GM10266 (cell line): ENCODE measurements around the gene INSRR.

Experiments
- DNase-seq: peaks from one replicate; pipeline ENCODE4 v3.0.0; 2012; ENCODE audit errors: extremely low spot score
- TF ChIP-seq, protein P1 (sequence below): IDR thresholded peaks from 2 replicates; pipeline ENCODE4 v1.5.1; 2012; ENCODE audit warnings: mild to moderate bottlenecking, low read depth; ENCODE audit not compliant: control insufficient read depth, insufficient read depth; ENCODE audit errors: missing control alignments

INSRR gene

DNA sequence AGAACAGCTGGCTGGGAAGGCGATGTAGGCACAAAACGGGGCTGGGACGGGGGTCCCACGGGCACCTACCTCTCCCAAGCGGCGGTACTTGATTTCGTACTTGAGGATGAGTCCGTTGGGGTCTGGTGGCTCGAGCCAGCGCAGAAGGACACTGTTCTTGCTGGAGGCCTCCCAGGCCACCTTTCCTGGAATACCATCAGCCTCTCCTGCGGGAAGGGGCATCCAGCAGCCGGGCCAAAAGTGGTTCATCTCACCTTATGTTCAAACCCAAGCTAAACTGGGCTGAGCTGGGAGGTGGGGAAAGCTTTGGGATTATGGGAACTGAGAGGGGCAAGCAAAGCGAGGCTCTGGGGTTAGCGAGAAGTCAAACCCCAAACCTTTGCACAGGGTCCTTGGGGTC is 14.3 kb downstream of the INSRR start:
- TF ChIP-seq, protein P1, sequence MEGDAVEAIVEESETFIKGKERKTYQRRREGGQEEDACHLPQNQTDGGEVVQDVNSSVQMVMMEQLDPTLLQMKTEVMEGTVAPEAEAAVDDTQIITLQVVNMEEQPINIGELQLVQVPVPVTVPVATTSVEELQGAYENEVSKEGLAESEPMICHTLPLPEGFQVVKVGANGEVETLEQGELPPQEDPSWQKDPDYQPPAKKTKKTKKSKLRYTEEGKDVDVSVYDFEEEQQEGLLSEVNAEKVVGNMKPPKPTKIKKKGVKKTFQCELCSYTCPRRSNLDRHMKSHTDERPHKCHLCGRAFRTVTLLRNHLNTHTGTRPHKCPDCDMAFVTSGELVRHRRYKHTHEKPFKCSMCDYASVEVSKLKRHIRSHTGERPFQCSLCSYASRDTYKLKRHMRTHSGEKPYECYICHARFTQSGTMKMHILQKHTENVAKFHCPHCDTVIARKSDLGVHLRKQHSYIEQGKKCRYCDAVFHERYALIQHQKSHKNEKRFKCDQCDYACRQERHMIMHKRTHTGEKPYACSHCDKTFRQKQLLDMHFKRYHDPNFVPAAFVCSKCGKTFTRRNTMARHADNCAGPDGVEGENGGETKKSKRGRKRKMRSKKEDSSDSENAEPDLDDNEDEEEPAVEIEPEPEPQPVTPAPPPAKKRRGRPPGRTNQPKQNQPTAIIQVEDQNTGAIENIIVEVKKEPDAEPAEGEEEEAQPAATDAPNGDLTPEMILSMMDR, result no peak
- no peak for DNase-seq

GRCh38 chr1:156844102-156844501 is 14.8 kb downstream of the INSRR start:
- no peak for DNase-seq
- TF ChIP-seq, protein P1, result no peak

DNA sequence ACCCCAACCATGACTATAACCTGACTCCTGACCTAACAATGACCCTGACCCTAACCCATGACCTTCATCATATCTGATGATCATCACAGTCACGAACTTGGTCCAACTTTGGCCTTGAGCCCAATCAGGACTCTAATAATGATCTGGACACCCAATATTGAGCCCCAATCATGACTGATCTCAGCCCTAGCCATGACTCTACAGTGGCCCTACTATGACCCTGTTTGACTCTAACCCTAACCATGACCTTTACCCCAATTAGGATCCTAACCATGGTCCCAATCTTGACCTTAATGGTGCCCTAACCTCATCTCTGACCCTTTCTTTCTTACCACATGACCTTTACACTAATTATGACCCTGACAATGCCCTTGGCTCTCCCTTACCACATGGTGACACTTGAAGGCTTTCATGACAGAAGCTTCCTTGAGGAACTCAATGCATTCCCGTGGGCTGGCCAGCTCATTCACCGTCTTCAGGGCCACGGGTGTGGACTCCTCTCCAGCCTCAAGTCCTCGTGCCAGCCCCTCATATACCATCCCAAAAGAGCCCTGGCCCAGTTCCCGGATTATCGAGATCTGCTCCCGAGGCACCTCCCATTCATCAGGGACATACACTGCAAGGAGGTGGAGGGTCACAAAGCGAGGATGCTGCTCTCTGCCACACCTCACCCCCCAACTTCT is 16.2 kb downstream of the INSRR start:
- no peak for DNase-seq
- TF ChIP-seq, protein P1, result no peak

DNA sequence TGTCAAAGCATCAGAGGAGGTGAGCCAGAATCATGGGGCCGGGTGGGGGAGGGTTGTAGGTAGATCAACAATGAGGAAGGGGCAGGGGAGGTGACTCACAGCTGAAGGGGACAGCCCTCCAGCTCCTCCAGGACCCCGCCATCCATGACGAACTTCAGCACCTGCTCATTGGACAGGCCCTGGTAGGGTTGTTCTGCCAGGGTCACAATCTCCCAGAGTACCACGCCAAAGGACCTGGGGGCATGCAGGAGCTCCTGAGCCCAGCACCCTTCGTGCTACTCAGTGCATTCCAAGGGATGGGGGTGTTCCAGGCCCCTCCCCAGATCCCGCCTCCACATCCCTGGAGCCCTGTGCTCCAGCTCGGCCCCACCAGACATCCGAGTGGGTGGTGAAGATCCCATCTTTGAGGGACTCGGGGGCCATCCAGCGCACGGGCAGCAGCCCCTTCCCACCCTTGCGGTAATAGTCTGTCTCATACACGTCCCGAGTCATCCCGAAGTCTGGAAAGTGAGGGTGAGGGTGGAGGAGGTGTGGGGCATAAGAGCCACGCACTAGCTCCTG is 17.5 kb downstream of the INSRR start:
- TF ChIP-seq, protein P1, result no peak
- no peak for DNase-seq

DNA sequence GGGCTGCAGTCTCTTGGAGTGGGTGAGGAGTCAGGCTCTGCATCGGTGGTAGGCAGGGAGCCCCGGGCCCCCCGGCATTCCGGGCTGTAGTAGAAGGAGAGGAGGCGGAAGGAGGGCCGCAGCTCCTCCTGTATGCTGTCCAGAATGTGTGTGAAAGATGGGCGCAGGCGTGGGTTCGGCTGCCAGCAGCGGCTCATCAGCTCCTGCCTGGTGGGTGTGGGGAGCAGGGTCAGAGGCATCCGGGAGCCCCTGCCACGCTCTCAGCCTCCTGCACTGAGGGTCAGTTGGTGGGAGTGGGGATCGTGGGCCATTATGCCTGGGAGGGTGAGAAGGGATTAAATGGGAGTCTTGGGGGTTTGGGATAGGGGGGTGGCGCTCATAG is 18.0 kb downstream of the INSRR start:
- no peak for DNase-seq
- TF ChIP-seq, protein P1, result no peak

DNA sequence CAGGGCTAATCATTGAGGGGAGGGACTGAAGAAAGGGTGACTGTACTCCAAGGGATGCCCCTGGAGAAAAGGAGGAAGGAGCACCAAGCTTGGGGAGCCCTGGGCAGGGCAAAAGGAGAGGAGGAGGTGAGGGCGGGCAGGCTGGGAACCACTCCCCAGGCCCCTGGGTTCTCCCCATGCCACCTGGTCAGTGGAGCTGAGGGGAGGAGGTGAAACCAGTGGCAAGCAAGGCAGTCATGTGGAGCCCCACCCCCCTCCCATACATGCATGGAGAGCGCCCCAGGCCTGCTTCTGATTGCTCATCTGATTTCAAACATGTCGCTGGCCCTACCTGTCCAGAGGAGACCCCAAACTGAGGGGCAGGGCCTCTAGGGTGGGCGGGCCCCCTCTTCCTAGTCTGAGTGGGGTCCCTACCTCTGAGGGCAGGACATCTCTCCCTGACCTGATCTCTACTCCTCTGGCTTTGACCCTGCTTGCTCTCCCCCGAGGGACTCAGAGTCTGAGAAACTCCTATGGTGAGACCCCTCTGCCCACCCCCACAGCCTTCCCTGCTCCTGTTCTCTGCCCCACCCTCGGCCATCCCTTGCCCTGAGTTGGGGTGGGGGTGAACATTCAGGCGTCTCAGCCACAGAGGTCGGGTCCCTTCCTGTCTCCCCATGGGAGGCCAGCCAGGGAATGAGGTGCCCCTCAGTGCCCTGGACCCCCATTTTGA is 18.6 kb downstream of the INSRR start:
- TF ChIP-seq, protein P1, result no peak
- no peak for DNase-seq
